Lower leg skin (tissue), 3 donors: Measurements from ENCODE around the gene ABCG4.

Source experiments
- POLR2A ChIP-seq, 2 donors: fragments of 450-650 bp; IDR thresholded peaks; one replicate each; pipeline ENCODE4 v1.6.1; 2016 to 2017; ENCODE audit warnings: antibody characterized with exemption in 2 of 2, mild to moderate bottlenecking in 1 of 2, moderate library complexity in 1 of 2
- TF ChIP-seq, protein P1 (sequence below), 3 donors: fragments of 450-650 bp; IDR thresholded peaks; one replicate each; pipeline ENCODE4 v1.5.1; 2016; ENCODE audit warnings: antibody characterized with exemption in 3 of 3, mild to moderate bottlenecking in 3 of 3, moderate library complexity in 2 of 3

DNA sequence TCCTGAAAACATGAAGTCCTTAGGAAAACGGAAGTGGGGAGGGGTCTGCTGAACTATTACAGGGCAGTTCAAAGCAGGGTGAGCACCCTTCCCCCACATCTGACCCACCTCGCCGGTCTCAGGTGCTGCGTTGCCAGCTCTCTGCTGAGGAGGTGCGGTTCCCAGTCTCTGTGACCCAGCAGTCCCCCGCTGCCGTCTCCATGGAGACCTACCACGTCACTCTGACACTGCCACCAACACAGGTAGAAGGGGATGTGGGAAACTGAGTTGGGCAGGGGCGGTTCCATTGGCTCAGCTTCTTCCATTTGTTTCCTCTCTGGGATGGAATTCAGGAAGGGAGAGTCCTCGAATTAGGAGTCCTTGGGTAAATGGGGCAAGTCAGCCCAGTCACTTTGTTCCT, 38.4 kb upstream of the ABCG4 start:
- TF ChIP-seq, protein P1, sequence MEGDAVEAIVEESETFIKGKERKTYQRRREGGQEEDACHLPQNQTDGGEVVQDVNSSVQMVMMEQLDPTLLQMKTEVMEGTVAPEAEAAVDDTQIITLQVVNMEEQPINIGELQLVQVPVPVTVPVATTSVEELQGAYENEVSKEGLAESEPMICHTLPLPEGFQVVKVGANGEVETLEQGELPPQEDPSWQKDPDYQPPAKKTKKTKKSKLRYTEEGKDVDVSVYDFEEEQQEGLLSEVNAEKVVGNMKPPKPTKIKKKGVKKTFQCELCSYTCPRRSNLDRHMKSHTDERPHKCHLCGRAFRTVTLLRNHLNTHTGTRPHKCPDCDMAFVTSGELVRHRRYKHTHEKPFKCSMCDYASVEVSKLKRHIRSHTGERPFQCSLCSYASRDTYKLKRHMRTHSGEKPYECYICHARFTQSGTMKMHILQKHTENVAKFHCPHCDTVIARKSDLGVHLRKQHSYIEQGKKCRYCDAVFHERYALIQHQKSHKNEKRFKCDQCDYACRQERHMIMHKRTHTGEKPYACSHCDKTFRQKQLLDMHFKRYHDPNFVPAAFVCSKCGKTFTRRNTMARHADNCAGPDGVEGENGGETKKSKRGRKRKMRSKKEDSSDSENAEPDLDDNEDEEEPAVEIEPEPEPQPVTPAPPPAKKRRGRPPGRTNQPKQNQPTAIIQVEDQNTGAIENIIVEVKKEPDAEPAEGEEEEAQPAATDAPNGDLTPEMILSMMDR (IDR thresholded peaks at IDR 0.05) = no peak
- no peak for TF ChIP-seq POLR2A (IDR thresholded peaks at IDR 0.05)
